Esophagus squamous epithelium (tissue), 5 donors: ENCODE data around the gene KIF1B. TPM values are rescaled to one million over a fixed set of nuclear protein-coding genes. Genes with fewer than 3 reads are reported as not detected.

Experiments used
- DNase-seq: peaks from one replicate; lab custom pipeline; 2025; lab: John Stamatoyannopoulos, UW
- H3K27ac ChIP-seq, 4 donors: fragments of 200-600 bp; sonication (generic); one replicate each; pipeline ENCODE4 v1.5.1; 2016 to 2019; ENCODE audit warnings: mild to moderate bottlenecking in 1 of 4
- H3K27me3 ChIP-seq, 4 donors: fragments of 200-600 bp; sonication (generic); 1 replicate in 3 of 4; 2 replicates in 1 of 4; pipeline versions ENCODE4 v1.5.1 to v1.6.0; 2017 to 2021; ENCODE audit warnings: antibody characterized with exemption in 1 of 4
- H3K36me3 ChIP-seq, 3 donors: fragments of 200-600 bp; sonication (generic); one replicate each; pipeline ENCODE4 v1.5.1; 2016 to 2019
- H3K4me1 ChIP-seq, 3 donors: fragments of 200-600 bp; sonication (generic); one replicate each; pipeline ENCODE4 v1.5.1; 2017 to 2019
- H3K4me3 ChIP-seq, 4 donors: fragments of 200-600 bp; sonication (generic); 1 replicate in 3 of 4; 2 replicates in 1 of 4; pipeline ENCODE4 v1.5.1; 2016 to 2019; ENCODE audit warnings: mild to moderate bottlenecking in 2 of 4, moderate library complexity in 1 of 4
- H3K9me3 ChIP-seq, 3 donors: fragments of 200-600 bp; sonication (generic); one replicate each; pipeline ENCODE4 v1.5.1; 2016 to 2019
- POLR2A ChIP-seq, 4 donors: fragments of 450-650 bp; IDR thresholded peaks; one replicate each; pipeline ENCODE4 v1.6.1; 2017; ENCODE audit warnings: antibody characterized with exemption in 4 of 4, mild to moderate bottlenecking in 4 of 4, moderate library complexity in 3 of 4
- WGBS, 2 donors: methylation state at CpG; one replicate each; pipeline ENCODE4 v1.1.5; 2018; 5-methylcytosine and 5-hydroxymethylcytosine counted together
- intact Hi-C: fragments of 100-400 bp; cut with DNase I; formaldehyde crosslinking; loops from one replicate; pipeline ENCODE4 v1.15.0; 2022
- total RNA-seq, 4 donors: library from RNA; depleted of rRNA; stranded (reverse); fragments of >200 nt; gene quantifications; one replicate each; pipeline ENCODE4 v1.1.0, GENCODE V29; 2016
- TF ChIP-seq, protein P1 (sequence below), 6 experiments: fragments of 450-650 bp in 4 of 6; fragments of 200-600 bp in 2 of 6; sonication (generic) in 2 of 6; IDR thresholded peaks; one replicate each; pipeline ENCODE4 v1.5.1; 2016 to 2019; ENCODE audit warnings: antibody characterized with exemption in 6 of 6, mild to moderate bottlenecking in 4 of 6, moderate library complexity in 4 of 6
- donor health status: DM: yes; HTN: yes; CAD: no.

KIF1B gene
- total RNA-seq, 4 donors from 2014 or later: 27.1 to 40.6 (median 38.1) TPM

DNA sequence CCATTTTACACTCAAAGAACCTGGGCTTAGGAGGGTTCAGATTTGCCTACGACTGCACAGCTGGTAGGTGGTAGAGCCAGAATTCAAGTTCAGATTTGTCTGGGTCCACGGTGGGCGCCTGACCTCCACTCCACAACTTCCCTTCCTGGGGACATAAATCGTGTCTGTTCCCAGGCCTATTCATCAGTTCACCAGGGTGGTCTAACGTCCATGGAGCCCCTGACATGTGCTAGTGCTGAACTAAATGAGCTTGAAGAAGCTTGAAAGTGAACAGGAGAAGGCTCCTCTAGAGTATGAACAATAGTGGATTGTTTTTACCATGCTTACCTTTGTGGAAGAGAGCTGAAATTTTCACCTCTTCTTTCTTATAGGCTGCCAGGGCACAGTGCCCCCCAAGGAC is 32.5 kb upstream of the KIF1B start:
- Histone ChIP-seq H3K27me3 (no peaks in the 10 kb centered on the region), H3K9me3 (no peaks in the 10 kb centered on the region), H3K4me1 (no peaks in the 10 kb centered on the region), H3K4me3 (no peak overlapping the region), H3K27ac (no peak overlapping the region), H3K36me3 (peaks cover 15 to 87% (median 16%) of the 10 kb centered on the region in 3 donors)
- no peak for DNase-seq
- no peak for TF ChIP-seq POLR2A (IDR thresholded peaks at IDR 0.05)
- TF ChIP-seq, protein P1, sequence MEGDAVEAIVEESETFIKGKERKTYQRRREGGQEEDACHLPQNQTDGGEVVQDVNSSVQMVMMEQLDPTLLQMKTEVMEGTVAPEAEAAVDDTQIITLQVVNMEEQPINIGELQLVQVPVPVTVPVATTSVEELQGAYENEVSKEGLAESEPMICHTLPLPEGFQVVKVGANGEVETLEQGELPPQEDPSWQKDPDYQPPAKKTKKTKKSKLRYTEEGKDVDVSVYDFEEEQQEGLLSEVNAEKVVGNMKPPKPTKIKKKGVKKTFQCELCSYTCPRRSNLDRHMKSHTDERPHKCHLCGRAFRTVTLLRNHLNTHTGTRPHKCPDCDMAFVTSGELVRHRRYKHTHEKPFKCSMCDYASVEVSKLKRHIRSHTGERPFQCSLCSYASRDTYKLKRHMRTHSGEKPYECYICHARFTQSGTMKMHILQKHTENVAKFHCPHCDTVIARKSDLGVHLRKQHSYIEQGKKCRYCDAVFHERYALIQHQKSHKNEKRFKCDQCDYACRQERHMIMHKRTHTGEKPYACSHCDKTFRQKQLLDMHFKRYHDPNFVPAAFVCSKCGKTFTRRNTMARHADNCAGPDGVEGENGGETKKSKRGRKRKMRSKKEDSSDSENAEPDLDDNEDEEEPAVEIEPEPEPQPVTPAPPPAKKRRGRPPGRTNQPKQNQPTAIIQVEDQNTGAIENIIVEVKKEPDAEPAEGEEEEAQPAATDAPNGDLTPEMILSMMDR (IDR thresholded peaks at IDR 0.05): no peak
- intact Hi-C loops: no loop called here
- WGBS, 2 donors: 70 to 72% methylated on average over 3 to 5 of the region's 5 CpGs

DNA sequence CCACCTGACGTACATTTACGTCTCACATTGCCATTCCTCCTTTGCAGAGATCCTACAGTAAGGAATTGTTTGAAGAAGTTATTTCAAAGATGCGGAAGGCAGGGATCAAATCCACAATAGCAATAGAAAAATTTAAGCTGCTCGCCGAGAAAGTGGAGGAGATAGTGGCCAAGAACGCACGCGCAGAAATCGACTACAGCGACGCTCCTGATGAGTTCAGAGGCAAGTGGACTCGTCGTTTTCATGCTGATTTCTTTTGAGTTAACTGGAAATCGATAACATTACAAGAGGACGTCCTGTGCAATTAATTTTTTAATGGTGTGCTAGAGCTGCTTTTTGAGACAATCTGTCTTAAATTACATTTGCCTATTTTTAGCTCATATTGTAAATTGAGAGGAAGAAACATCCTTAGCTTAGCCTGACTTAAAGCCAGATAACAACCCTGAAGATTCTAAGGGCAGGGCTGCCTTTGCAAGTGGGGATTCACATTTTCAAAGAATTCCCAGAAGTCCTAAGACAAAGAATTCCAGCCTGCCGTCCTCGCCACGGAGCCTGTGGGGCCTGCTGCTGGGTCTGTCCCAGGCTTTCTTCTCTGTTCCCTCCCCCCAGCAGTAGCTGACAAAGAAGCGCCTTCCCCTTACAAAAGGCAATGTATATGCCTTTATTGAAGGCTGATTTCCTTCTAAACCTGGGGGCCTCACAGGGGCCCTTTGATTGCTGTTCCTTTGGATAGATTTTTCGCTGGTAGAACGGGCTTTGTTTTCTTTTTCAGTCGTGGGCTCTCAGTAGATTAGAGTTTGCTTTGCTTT is 31.6 kb upstream of the KIF1B start:
- DNase-seq: no peak
- Histone ChIP-seq H3K36me3 (peaks cover 10 to 78% (median 16%) of the 10 kb centered on the region in 3 donors), H3K4me1 (no peaks in the 10 kb centered on the region), H3K27me3 (no peaks in the 10 kb centered on the region), H3K4me3 (no peak overlapping the region), H3K9me3 (no peaks in the 10 kb centered on the region), H3K27ac (no peak overlapping the region)
- intact Hi-C loops: no loop called here
- TF ChIP-seq POLR2A (IDR thresholded peaks at IDR 0.05): no peak
- TF ChIP-seq, protein P1 (IDR thresholded peaks at IDR 0.05): no peak
- 85 to 86% methylated on average over 22 of the region's 22 CpGs for WGBS, 2 donors

GRCh38 chr1:10179406-10180091 is 30.8 kb upstream of the KIF1B start:
- peaks cover 7 to 72% (median 16%) of the 10 kb centered on the region in 3 donors for H3K36me3 ChIP-seq
- no peaks in the 10 kb centered on the region for H3K27me3 ChIP-seq
- no peak for DNase-seq
- TF ChIP-seq POLR2A (IDR thresholded peaks at IDR 0.05): no peak
- TF ChIP-seq, protein P1 (IDR thresholded peaks at IDR 0.05): no peak
- WGBS, 2 donors: 76 to 92% methylated on average over 11 to 17 of the region's 23 CpGs
- H3K4me1 ChIP-seq: no peaks in the 10 kb centered on the region
- intact Hi-C loops: no loop called here
- H3K27ac ChIP-seq: no peak overlapping the region
- no peaks in the 10 kb centered on the region for H3K9me3 ChIP-seq
- no peak overlapping the region for H3K4me3 ChIP-seq

GRCh38 chr1:10181154-10181553 is 29.2 kb upstream of the KIF1B start:
- Histone ChIP-seq H3K4me3 (no peak overlapping the region), H3K4me1 (no peaks in the 10 kb centered on the region), H3K36me3 (peaks cover 7 to 57% (median 16%) of the 10 kb centered on the region in 3 donors), H3K27me3 (no peaks in the 10 kb centered on the region), H3K9me3 (no peaks in the 10 kb centered on the region), H3K27ac (no peak overlapping the region)
- TF ChIP-seq, protein P1 (IDR thresholded peaks at IDR 0.05): no peak
- TF ChIP-seq POLR2A (IDR thresholded peaks at IDR 0.05): no peak
- 77 to 86% methylated on average over 6 to 7 of the region's 7 CpGs for WGBS, 2 donors
- DNase-seq: no peak
- intact Hi-C loops: no loop called here

- no peak overlapping the region for H3K27ac ChIP-seq
- no peak for DNase-seq
- WGBS, 2 donors: 76 to 91% methylated on average over 2 of the region's 2 CpGs
- no peaks in the 10 kb centered on the region for H3K27me3 ChIP-seq
- TF ChIP-seq, protein P1 (IDR thresholded peaks at IDR 0.05): no peak
- no peak for TF ChIP-seq POLR2A (IDR thresholded peaks at IDR 0.05)
- H3K4me3 ChIP-seq: no peak overlapping the region
- H3K9me3 ChIP-seq: no peaks in the 10 kb centered on the region
- intact Hi-C loops: no loop called here
- H3K36me3 ChIP-seq: peaks cover 0 to 14% (median 0%) of the 10 kb centered on the region in 3 donors
- no peaks in the 10 kb centered on the region for H3K4me1 ChIP-seq
Observed at GRCh38 chr1:10185759-10186158, 24.6 kb upstream of the KIF1B start.
